Left lung (tissue), 10 donors: ENCODE results near the gene FBXL16. TPM values are rescaled to one million over a fixed set of nuclear protein-coding genes. Genes with fewer than 3 reads are reported as not detected.

Experiments
- ATAC-seq: fragments of 200-7000 bp; cut with Tn5 transposase; one replicate; pipeline ENCODE4 v1.9.1; 2020; ENCODE audit warnings: moderate library complexity
- DNase-seq, 4 donors: peaks; one replicate each; pipeline ENCODE4 v3.0.0-alpha.2; 2013 to 2020
- H3K27ac ChIP-seq, 2 donors: fragments of 200-600 bp; sonication (generic) in 1 of 2; one replicate each; pipeline versions ENCODE4 v1.5.0 to v1.8.0; 2020 to 2021
- H3K27me3 ChIP-seq, 2 donors: fragments of 200-600 bp; sonication (generic) in 1 of 2; one replicate each; pipeline versions ENCODE4 v1.5.0 to v1.8.0; 2020 to 2021
- H3K36me3 ChIP-seq, 2 donors: fragments of 200-600 bp; sonication (generic) in 1 of 2; one replicate each; pipeline versions ENCODE4 v1.5.0 to v1.8.0; 2020 to 2021
- H3K4me1 ChIP-seq, 2 donors: fragments of 200-600 bp; one replicate each; pipeline ENCODE4 v1.8.0; 2021
- H3K4me3 ChIP-seq, 2 donors: fragments of 200-600 bp; sonication (generic) in 1 of 2; one replicate each; pipeline versions ENCODE4 v1.5.0 to v1.8.0; 2020 to 2021; ENCODE audit warnings: mild to moderate bottlenecking in 1 of 2
- H3K9me3 ChIP-seq, 2 donors: fragments of 200-600 bp; sonication (generic) in 1 of 2; one replicate each; pipeline versions ENCODE4 v1.5.0 to v1.8.0; 2020 to 2021
- CTCF ChIP-seq, 2 donors: fragments of 200-600 bp; sonication (generic) in 1 of 2; IDR thresholded peaks; one replicate each; pipeline versions ENCODE4 v1.5.0 to v1.8.0; 2021; ENCODE audit warnings: antibody characterized with exemption in 2 of 2
- intact Hi-C, 2 donors: fragments of 100-400 bp; cut with DNase I; formaldehyde crosslinking; loops; one replicate each; pipeline versions ENCODE4 v1.11.2 to v1.14.2; 2022
- polyA plus RNA-seq, 6 donors: library from polyadenylated mRNA; unstranded; fragments of 120-200 nt; gene quantifications; one replicate each; pipeline ENCODE4 v1.2.1, GENCODE V29; 2013; ENCODE audit not compliant: insufficient read length in 6 of 6
- total RNA-seq, 2 donors: library from RNA; stranded (reverse); fragmentation: NEBNext Ultra II Directional; extraction: Animal tissue kit (Norgen Biotek cat#: 25700); gene quantifications; one replicate each; pipeline ENCODE4 v1.2.1, GENCODE V29; 2021
- donor health status: DM: no; HTN: yes; CAD: no.
- donor health status: DM: no; HTN: no; CAD: no.

FBXL16 gene
- total and polyA plus RNA-seq, 8 donors = 0.48 to 5.7 (median 0.72) TPM

DNA sequence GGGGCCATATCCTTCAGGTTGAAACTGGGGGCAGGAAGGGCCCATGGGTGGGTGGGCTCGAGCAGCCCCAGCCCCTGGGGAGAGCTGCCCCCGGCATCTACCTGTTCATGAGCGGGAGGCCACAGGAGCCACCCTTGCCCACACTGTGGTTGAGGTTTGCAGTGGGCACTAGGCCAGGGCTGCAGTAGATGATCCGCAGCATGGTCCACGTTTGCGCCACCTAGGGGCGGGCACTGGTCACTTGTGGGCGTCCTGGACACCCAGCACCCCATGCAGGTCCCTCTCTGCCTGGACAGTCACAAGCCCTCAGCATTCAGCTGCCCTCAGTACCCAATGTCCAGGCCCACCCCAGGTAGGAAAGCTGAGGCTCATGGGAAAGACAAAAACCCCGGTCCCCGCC, 19.6 kb downstream of the FBXL16 start:
- Histone ChIP-seq H3K27ac (no peak overlapping the region), H3K9me3 (no peaks in the 10 kb centered on the region), H3K27me3 (peaks cover 0 to under 1% of the 10 kb centered on the region in 2 donors), H3K4me1 (peaks cover 31 to 67% of the 10 kb centered on the region in 2 donors), H3K36me3 (peaks cover 0 to 53% of the 10 kb centered on the region in 2 donors), H3K4me3 (no peak overlapping the region)
- intact Hi-C loops = no loop called here
- peak in 1 of 4 donors; percentile 47 for DNase-seq
- peak in 1 of 2 donors; percentile 43 for TF ChIP-seq CTCF (IDR thresholded peaks at IDR 0.05)
- no peak for ATAC-seq

GRCh38 chr16:684961-685696, 20.5 kb downstream of the FBXL16 start:
- DNase-seq = peak in 1 of 4 donors; percentile 42

GRCh38 chr16:684071-684794, 21.4 kb downstream of the FBXL16 start, which contains the start of gene JMJD8:
Gene JMJD8, minus strand, starts transcription at chr16:684334. Its CDS starts 15 bp downstream, at chr16:684319.
- Histone ChIP-seq H3K27me3 (no peaks in the 10 kb centered on the region), H3K4me3 (peak within 1 kb of the TSS; percentile 68 to 79), H3K9me3 (no peaks in the 10 kb centered on the region), H3K4me1 (peaks cover 31 to 67% of the 10 kb centered on the region in 2 donors), H3K27ac (peak within 1 kb of the TSS; percentile 62 to 89), H3K36me3 (peaks cover 0 to 53% of the 10 kb centered on the region in 2 donors)
- no peak for TF ChIP-seq CTCF (IDR thresholded peaks at IDR 0.05)
- ATAC-seq (peak; percentile 72), DNase-seq (peak; percentile 91 to 100 (median 97))
- intact Hi-C loops = no loop called here

More at GRCh38 chr16:684961-685696, 20.5 kb downstream of the FBXL16 start:
- Histone ChIP-seq H3K9me3 (no peaks in the 10 kb centered on the region), H3K36me3 (peaks cover 0 to 53% of the 10 kb centered on the region in 2 donors), H3K4me1 (peaks cover 33 to 71% of the 10 kb centered on the region in 2 donors), H3K27ac (peak overlapping the region in 1 of 2 donors; percentile 89), H3K27me3 (no peaks in the 10 kb centered on the region), H3K4me3 (peak overlapping the region in 1 of 2 donors; percentile 79)
- no peak for TF ChIP-seq CTCF (IDR thresholded peaks at IDR 0.05)
- ATAC-seq = no peak
- intact Hi-C loops = no loop called here

DNA sequence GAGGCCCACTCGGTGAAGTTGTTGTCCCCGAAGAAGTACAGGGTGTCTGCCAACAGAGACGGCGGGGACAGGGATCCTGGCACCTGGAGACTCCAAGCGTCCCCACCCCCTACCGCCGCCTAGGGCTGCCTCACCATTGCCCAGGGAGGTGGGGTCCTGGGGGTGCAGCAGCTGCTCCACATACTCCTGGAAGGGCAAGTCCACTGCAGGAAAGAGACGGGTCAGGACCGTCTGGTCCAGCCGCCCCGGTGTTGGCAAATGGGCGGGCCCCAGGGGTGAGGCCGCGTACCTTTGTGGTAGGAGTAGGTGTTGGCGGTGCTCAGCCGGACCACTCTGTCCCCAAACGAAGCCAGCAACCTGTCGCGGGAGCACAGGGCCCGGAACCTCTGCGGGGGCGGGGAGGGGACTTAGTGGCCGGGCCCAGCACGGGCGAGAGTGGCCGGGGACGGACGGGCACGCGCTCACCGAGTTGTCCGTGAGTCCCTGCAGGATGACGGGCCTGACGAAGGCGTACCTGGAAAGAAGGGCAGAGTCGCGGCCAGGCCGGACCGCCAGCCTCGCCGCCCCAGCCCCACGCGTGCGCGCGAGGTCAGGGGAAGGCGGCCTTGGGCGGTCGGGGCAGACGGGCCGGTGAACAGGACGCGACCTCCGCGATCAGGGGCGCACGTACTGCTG, 22.1 kb downstream of the FBXL16 start:
- Histone ChIP-seq H3K27ac (peak overlapping the region in 1 of 2 donors; percentile 89), H3K9me3 (no peaks in the 10 kb centered on the region), H3K36me3 (peaks cover 0 to 53% of the 10 kb centered on the region in 2 donors), H3K27me3 (no peaks in the 10 kb centered on the region), H3K4me1 (peaks cover 30 to 62% of the 10 kb centered on the region in 2 donors), H3K4me3 (peak overlapping the region; percentile 68 to 79)
- intact Hi-C loops = no loop called here
- no peak for ATAC-seq
- DNase-seq = peak in 1 of 4 donors; percentile 39
- no peak for TF ChIP-seq CTCF (IDR thresholded peaks at IDR 0.05)
